Aorta (tissue), 5 donors: ENCODE results near the gene MOV10L1. TPM values are rescaled to one million over a fixed set of nuclear protein-coding genes. Genes with fewer than 3 reads are reported as not detected.
A peak's percentile ranks its signal among the peaks of the same experiment; 100 is the strongest.

Experiments used
- ATAC-seq: fragments of 200-7000 bp; cut with Tn5 transposase; one replicate; pipeline ENCODE4 v1.9.1; 2022; ENCODE audit warnings: moderate library complexity; ENCODE audit not compliant: low FRiP score
- DNase-seq, 2 donors: peaks; one replicate each; pipeline ENCODE4 v3.0.0-alpha.2; 2020
- H3K27ac ChIP-seq, 2 donors: one replicate each; pipeline ENCODE4 v1.5.1; 2013; ENCODE audit warnings: low read length in 2 of 2, mild to moderate bottlenecking in 2 of 2, moderate library complexity in 2 of 2, control low read depth in 1 of 2, inconsistent platforms in 1 of 2, low read depth in 1 of 2
- H3K27me3 ChIP-seq, 2 donors: one replicate each; pipeline ENCODE4 v1.6.1; 2013; ENCODE audit warnings: control low read depth in 1 of 2, low read length in 1 of 2, mild to moderate bottlenecking in 1 of 2, moderate library complexity in 1 of 2; ENCODE audit not compliant: insufficient read depth in 2 of 2, control insufficient read depth in 1 of 2
- H3K36me3 ChIP-seq, 2 donors: one replicate each; pipeline ENCODE4 v1.6.1; 2013; ENCODE audit warnings: control low read depth in 1 of 2, low read length in 1 of 2, mild to moderate bottlenecking in 1 of 2; ENCODE audit not compliant: insufficient read depth in 2 of 2, control insufficient read depth in 1 of 2
- H3K4me1 ChIP-seq, 2 donors: one replicate each; pipeline ENCODE4 v1.6.1; 2013; ENCODE audit warnings: low read length in 2 of 2, control low read depth in 1 of 2, mild to moderate bottlenecking in 1 of 2, moderate library complexity in 1 of 2; ENCODE audit not compliant: insufficient read depth in 2 of 2, control insufficient read depth in 1 of 2
- H3K4me3 ChIP-seq, 2 donors: one replicate each; pipeline ENCODE4 v1.5.1; 2013; ENCODE audit warnings: low read length in 2 of 2, control low read depth in 1 of 2, mild to moderate bottlenecking in 1 of 2
- H3K9me3 ChIP-seq: one replicate; pipeline ENCODE4 v1.6.1; 2013; ENCODE audit warnings: mild to moderate bottlenecking, low read length; ENCODE audit not compliant: control insufficient read depth
- WGBS, 2 donors: extraction: QIAGEN DNeasy Blood & Tissue Kit; methylation state at CpG; one replicate each; pipeline ENCODE4 v1.1.7; 2013; 5-methylcytosine and 5-hydroxymethylcytosine counted together
- intact Hi-C, 2 donors: fragments of 100-400 bp; cut with DNase I; formaldehyde crosslinking; loops; one replicate each; pipeline versions ENCODE4 v1.14.2 to v1.15.0; 2022
- polyA plus RNA-seq, 2 donors: library from polyadenylated mRNA; stranded (reverse); fragments of 200-250 nt; gene quantifications; one replicate each; pipeline ENCODE4 v1.2.3, GENCODE V29; 2013
- total RNA-seq, 2 donors: library from RNA; stranded (reverse); fragmentation: NEBNext Ultra II Directional; extraction: Animal tissue kit (Norgen Biotek cat#: 25700); gene quantifications; one replicate each; pipeline ENCODE4 v1.2.1, GENCODE V29; 2021
- donor health status: healthy with polysubstance abuse.
- donor health status: Bipolar disorder and iron deficiency.
- donor health status: DM: no; HTN: no; CAD: no.
- donor health status: DM: no; HTN: no; CAD: no.
- donor health status: DM: yes; HTN: yes; CAD: no.

The MOV10L1 gene
- total and polyA plus RNA-seq, 4 donors = 0.10 to 4.2 (median 2.4) TPM

DNA sequence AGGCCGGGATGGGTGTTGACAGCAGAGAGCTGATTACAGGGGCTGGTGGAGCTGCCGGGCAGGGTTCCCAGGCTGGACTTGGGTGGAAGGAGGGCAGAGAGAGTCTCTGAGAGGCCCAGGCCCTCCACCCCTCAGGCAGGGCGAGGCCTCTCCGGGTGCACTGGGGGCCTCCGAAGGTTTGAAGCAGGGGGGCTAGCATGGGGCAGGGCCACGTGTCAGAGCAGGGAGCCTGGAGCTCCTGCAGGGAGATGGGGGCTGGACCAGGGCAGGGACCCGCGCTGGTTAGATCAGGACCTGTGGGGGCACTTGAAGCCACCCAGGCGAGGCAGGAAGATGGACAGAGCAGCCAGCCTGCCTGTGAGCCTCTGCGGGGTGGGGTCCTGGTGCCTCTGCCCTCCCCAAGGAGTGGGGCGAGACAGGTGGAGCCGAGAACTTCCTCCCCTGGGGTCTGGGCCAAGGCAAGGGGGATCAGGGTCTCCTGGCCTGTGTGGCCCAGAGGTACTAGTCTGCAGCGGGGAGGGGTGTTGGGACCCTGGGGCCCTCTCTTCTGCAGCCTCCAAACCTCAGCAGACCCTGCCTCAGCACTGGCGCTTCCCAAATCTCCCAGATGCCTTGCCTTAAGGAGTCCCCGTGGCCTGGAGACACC is 81.6 kb downstream of the MOV10L1 start:
- Histone ChIP-seq H3K27ac (no peak overlapping the region), H3K9me3 (no peaks in the 10 kb centered on the region), H3K4me1 (no peaks in the 10 kb centered on the region), H3K27me3 (no peaks in the 10 kb centered on the region), H3K4me3 (no peak overlapping the region), H3K36me3 (no peaks in the 10 kb centered on the region)
- DNase-seq (peak in 1 of 2 donors; percentile 49), ATAC-seq (peak; percentile 17)
- WGBS, 2 donors = 69 to 73% methylated on average over 15 of the region's 15 CpGs
- intact Hi-C loops = no loop called here

DNA sequence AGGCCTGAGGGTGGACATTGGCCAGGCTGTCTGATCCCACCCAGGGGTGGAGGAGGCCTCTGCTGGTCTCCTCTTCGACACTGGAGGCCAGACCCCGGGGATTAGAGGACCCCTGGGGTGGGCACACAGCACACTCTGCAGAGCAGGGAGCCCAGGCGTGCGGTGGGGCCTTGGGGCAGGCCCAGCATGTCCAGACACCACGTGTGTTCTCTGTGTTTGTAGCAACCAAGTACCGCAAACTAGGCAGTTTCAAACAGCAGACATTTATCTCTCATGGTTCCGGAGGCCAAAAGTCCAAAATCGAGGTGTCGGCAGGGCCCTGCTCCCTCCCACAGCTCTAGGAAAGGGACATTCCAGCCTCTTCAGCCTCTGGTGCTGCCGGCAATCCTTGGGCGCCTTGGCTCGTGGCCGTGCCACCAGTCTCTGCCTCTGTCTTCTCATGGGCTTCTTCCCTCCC is 82.2 kb downstream of the MOV10L1 start:
- ATAC-seq (no peak), DNase-seq (peak in 1 of 2 donors; percentile 46)
- 72 to 83% methylated on average over 13 of the region's 13 CpGs for WGBS, 2 donors

GRCh38 chr22:50173311-50173982 is 83.6 kb downstream of the MOV10L1 start:
- intact Hi-C loops = no loop called here
- ATAC-seq (no peak), DNase-seq (peak in 1 of 2 donors; percentile 61)
- Histone ChIP-seq H3K27me3 (no peaks in the 10 kb centered on the region), H3K36me3 (no peaks in the 10 kb centered on the region), H3K9me3 (no peaks in the 10 kb centered on the region), H3K4me1 (no peaks in the 10 kb centered on the region), H3K27ac (no peak overlapping the region), H3K4me3 (no peak overlapping the region)
- WGBS, 2 donors = 90 to 92% methylated on average over 26 of the region's 26 CpGs

More for the DNA sequence above, 82.2 kb downstream of the MOV10L1 start:
- no peaks in the 10 kb centered on the region for H3K36me3 ChIP-seq
- intact Hi-C loops = no loop called here
- H3K4me1 ChIP-seq = no peaks in the 10 kb centered on the region
- H3K9me3 ChIP-seq = no peaks in the 10 kb centered on the region
- H3K27me3 ChIP-seq = no peaks in the 10 kb centered on the region
- H3K4me3 ChIP-seq = no peak overlapping the region
- H3K27ac ChIP-seq = no peak overlapping the region

GRCh38 chr22:50173983-50174355 is 84.2 kb downstream of the MOV10L1 start:
- H3K36me3 ChIP-seq = no peaks in the 10 kb centered on the region
- intact Hi-C loops = no loop called here

GRCh38 chr22:50174382-50175190 is 84.8 kb downstream of the MOV10L1 start:
- intact Hi-C loops = no loop called here
- Histone ChIP-seq H3K4me3 (no peak overlapping the region), H3K36me3 (no peaks in the 10 kb centered on the region), H3K27me3 (no peaks in the 10 kb centered on the region), H3K4me1 (no peaks in the 10 kb centered on the region), H3K9me3 (no peaks in the 10 kb centered on the region), H3K27ac (no peak overlapping the region)
- ATAC-seq (no peak), DNase-seq (peak in 1 of 2 donors; percentile 43)
- WGBS, 2 donors = 55% methylated on average over 27 of the region's 27 CpGs

More at GRCh38 chr22:50173983-50174355, 84.2 kb downstream of the MOV10L1 start:
- Histone ChIP-seq H3K4me3 (no peak overlapping the region), H3K4me1 (no peaks in the 10 kb centered on the region), H3K9me3 (no peaks in the 10 kb centered on the region), H3K27me3 (no peaks in the 10 kb centered on the region), H3K27ac (no peak overlapping the region)
- WGBS, 2 donors = 85% methylated on average over 6 of the region's 6 CpGs
- ATAC-seq (no peak), DNase-seq (peak in 1 of 2 donors; percentile 41)

- no peak overlapping the region for H3K27ac ChIP-seq
- H3K4me1 ChIP-seq = no peaks in the 10 kb centered on the region
- H3K36me3 ChIP-seq = no peaks in the 10 kb centered on the region
- intact Hi-C loops = no loop called here
- no peaks in the 10 kb centered on the region for H3K27me3 ChIP-seq
- ATAC-seq (no peak), DNase-seq (peak; percentile 40 to 73)
- no peak overlapping the region for H3K4me3 ChIP-seq
- 87 to 90% methylated on average over 5 to 6 of the region's 6 CpGs for WGBS, 2 donors
- no peaks in the 10 kb centered on the region for H3K9me3 ChIP-seq
These were observed 85.3 kb downstream of the MOV10L1 start for GRCh38 chr22:50175191-50175461.

- WGBS, 2 donors = 87 to 88% methylated on average over 27 of the region's 27 CpGs
- H3K27ac ChIP-seq = no peak overlapping the region
- H3K4me3 ChIP-seq = no peak overlapping the region
- ATAC-seq (no peak), DNase-seq (peak in 1 of 2 donors; percentile 37)
- no peaks in the 10 kb centered on the region for H3K4me1 ChIP-seq
- intact Hi-C loops = no loop called here
- no peaks in the 10 kb centered on the region for H3K27me3 ChIP-seq
- no peaks in the 10 kb centered on the region for H3K36me3 ChIP-seq
- H3K9me3 ChIP-seq = no peaks in the 10 kb centered on the region
These were observed 86.4 kb downstream of the MOV10L1 start for GRCh38 chr22:50175921-50176849.

DNA sequence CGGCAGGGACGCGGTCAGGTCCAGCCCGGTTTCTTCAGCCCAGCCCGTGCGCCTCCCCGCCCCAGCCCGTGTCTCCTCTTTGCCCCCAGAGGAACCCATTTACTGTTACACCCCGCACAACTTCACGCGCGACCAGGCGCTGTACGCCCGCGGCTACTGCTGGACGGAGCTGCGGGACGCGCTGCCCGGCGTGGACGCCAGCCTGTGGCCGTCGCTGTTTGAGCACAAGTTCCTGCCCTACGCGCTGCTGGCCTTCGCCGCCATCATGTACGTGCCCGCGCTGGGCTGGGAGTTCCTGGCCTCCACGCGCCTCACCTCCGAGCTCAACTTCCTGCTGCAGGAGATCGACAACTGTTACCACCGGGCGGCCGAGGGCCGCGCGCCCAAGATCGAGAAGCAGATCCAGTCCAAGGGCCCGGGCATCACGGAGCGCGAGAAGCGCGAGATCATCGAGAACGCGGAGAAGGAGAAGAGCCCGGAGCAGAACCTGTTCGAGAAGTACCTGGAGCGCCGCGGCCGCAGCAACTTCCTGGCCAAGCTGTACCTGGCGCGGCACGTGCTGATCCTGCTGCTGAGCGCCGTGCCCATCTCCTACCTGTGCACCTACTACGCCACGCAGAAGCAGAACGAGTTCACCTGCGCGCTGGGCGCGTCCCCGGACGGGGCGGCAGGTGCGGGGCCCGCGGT is 87.2 kb downstream of the MOV10L1 start:
- no peak for ATAC-seq
- H3K27me3 ChIP-seq = no peaks in the 10 kb centered on the region
- intact Hi-C loops = no loop called here
- no peaks in the 10 kb centered on the region for H3K36me3 ChIP-seq
- no peak overlapping the region for H3K27ac ChIP-seq
- no peaks in the 10 kb centered on the region for H3K9me3 ChIP-seq
- peak in 1 of 2 donors; percentile 42 for DNase-seq
- WGBS, 2 donors = 95 to 96% methylated on average over 72 to 76 of the region's 76 CpGs
- no peak overlapping the region for H3K4me3 ChIP-seq
- H3K4me1 ChIP-seq = no peaks in the 10 kb centered on the region
